Ascending aorta (tissue), 2 donors: ENCODE data around the gene CYS1. TPM values are rescaled to one million over a fixed set of nuclear protein-coding genes. Genes with fewer than 3 reads are reported as not detected.

Source experiments
- DNase-seq, 2 donors: peaks; one replicate each; pipeline ENCODE4 v3.0.0-alpha.2; 2019; ENCODE audit warnings: low spot score in 2 of 2
- H3K27ac ChIP-seq, 2 donors: fragments of 200-600 bp; sonication (generic); one replicate each; pipeline ENCODE4 v1.5.1; 2016 to 2017; ENCODE audit warnings: mild to moderate bottlenecking in 1 of 2
- H3K27me3 ChIP-seq: fragments of 200-600 bp; sonication (generic); one replicate; pipeline ENCODE4 v1.5.1; 2017
- H3K36me3 ChIP-seq, 2 donors: fragments of 200-600 bp; sonication (generic); one replicate each; pipeline ENCODE4 v1.5.1; 2016
- H3K4me1 ChIP-seq, 2 donors: fragments of 200-600 bp; sonication (generic); one replicate each; pipeline ENCODE4 v1.5.1; 2016 to 2017; ENCODE audit warnings: mild to moderate bottlenecking in 1 of 2
- H3K4me3 ChIP-seq, 2 donors: fragments of 200-600 bp; sonication (generic); one replicate each; pipeline ENCODE4 v1.5.1; 2016 to 2017; ENCODE audit warnings: mild to moderate bottlenecking in 1 of 2
- H3K9me3 ChIP-seq, 2 donors: fragments of 200-600 bp; sonication (generic); one replicate each; pipeline ENCODE4 v1.5.1; 2016
- intact Hi-C: fragments of 100-400 bp; cut with DNase I; formaldehyde crosslinking; loops from one replicate; pipeline ENCODE4 v1.15.1; 2023
- total RNA-seq: library from RNA; depleted of rRNA; stranded (reverse); fragments of >200 nt; gene quantifications from one replicate; pipeline ENCODE4 v1.1.0, GENCODE V29; 2016
- TF ChIP-seq, protein P1 (sequence below), 3 experiments: fragments of 200-600 bp in 2 of 3; fragments of 450-650 bp in 1 of 3; sonication (generic) in 2 of 3; IDR thresholded peaks; one replicate each; pipeline ENCODE4 v1.5.1; 2016 to 2019; ENCODE audit warnings: antibody characterized with exemption in 3 of 3, mild to moderate bottlenecking in 1 of 3, moderate library complexity in 1 of 3

Gene CYS1
- total RNA-seq, 1 donor from 2014 or later = 13.8 TPM

DNA sequence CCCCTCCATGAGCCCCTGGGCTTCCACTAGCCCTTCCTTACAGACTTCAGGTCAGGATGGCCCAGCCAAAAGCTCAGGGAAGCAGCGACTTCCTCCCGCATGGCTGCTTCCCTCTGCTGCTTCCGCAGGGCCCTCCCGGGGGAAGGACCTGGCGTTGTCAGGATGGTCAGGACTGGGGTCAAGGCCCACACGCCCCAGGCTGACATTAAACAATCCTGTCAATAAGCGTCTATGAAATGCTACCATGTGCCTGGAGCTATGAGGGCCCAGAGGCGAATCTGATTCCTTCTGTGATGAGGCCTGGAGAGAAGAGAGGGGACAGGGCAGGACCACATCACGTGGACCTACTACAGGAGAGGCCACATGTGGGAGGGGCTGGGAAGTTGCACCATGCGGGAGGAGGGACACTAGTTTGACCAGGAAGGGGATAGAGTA is 17.3 kb downstream of the CYS1 start:
- TF ChIP-seq, protein P1, sequence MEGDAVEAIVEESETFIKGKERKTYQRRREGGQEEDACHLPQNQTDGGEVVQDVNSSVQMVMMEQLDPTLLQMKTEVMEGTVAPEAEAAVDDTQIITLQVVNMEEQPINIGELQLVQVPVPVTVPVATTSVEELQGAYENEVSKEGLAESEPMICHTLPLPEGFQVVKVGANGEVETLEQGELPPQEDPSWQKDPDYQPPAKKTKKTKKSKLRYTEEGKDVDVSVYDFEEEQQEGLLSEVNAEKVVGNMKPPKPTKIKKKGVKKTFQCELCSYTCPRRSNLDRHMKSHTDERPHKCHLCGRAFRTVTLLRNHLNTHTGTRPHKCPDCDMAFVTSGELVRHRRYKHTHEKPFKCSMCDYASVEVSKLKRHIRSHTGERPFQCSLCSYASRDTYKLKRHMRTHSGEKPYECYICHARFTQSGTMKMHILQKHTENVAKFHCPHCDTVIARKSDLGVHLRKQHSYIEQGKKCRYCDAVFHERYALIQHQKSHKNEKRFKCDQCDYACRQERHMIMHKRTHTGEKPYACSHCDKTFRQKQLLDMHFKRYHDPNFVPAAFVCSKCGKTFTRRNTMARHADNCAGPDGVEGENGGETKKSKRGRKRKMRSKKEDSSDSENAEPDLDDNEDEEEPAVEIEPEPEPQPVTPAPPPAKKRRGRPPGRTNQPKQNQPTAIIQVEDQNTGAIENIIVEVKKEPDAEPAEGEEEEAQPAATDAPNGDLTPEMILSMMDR (IDR thresholded peaks at IDR 0.05) = no peak
- H3K4me3 ChIP-seq = no peak overlapping the region
- no peaks in the 10 kb centered on the region for H3K27me3 ChIP-seq
- no peaks in the 10 kb centered on the region for H3K4me1 ChIP-seq
- no peak overlapping the region for H3K27ac ChIP-seq
- H3K36me3 ChIP-seq = peaks cover 0 to 15% of the 10 kb centered on the region in 2 donors
- intact Hi-C loops = no loop called here
- no peak for DNase-seq
- H3K9me3 ChIP-seq = no peaks in the 10 kb centered on the region

DNA sequence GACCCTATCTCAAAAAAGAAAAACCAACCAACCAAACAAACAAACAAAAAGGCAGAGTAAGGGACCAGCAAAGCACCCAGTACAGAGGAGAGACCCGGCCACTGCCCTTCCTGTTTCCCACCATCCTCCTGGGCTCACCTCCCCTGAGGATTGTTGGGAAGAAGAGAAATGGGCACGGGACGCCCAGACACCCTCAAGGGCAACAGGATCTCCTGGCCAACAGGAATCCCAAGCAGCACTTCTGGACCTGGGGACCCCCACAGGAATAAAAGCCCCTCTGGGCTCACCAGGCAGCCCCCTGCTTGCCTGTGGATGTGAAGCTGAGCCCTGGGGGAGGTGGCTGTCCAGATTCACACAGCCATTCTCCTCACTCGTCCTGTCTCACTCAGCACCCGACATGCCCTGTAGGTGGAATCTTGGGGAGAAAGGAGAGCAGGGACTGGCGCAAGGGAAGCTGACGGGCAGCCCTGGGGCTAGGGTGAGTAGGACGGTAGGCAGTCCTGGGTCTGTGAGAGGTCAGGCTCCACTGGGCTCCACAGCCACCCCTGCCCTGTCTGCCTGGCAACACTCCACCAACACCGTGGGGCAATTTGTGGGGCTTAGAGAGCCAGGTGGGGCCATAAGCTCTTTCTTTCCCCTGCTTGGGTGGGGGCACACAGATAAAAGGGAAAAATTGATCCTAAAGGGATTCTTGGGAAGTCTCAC is 18.8 kb downstream of the CYS1 start:
- Histone ChIP-seq H3K27me3 (no peaks in the 10 kb centered on the region), H3K4me1 (no peaks in the 10 kb centered on the region), H3K4me3 (no peak overlapping the region), H3K36me3 (peaks cover 0 to 13% of the 10 kb centered on the region in 2 donors), H3K9me3 (no peaks in the 10 kb centered on the region), H3K27ac (no peak overlapping the region)
- TF ChIP-seq, protein P1 (IDR thresholded peaks at IDR 0.05) = no peak
- DNase-seq = no peak
- intact Hi-C loops = no loop called here

DNA sequence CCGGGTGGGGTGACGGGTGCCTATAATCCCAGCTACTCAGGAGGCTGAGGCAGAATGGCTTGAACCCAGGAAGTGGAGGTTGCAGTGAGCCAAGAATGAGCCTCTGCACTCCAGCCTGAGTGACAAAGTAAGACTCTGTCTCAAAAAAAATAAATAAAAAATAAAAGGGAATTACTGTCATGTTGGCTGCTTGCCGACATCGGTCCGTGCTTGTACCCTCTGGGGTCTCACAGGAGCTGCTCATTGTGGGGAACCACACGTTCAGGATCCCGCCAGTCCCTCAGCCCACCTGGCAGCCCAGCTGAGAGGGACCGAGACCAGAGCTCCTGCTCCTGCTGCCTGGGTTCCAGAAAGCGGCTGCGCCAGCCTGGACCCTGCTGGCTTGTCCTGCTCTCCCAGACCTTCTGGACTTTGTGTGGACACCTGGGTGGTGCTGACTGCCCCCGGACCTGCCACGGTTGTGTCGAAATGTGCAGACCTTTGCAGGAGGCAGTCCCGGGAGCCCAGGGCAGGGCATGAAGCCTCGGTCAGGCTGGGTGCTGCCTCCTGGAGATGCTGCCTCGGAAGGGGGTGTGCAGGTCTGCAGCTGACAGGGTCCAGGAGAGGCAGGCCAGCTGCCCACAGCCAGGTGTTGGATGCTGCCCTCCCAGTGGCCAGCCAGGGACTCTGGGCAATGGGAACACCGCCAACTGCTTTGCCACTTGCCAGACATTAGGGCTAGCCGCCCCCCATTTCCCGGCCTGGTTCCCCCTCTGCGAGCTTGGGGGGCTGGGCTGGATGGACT is 20.5 kb downstream of the CYS1 start:
- no peak overlapping the region for H3K27ac ChIP-seq

DNA sequence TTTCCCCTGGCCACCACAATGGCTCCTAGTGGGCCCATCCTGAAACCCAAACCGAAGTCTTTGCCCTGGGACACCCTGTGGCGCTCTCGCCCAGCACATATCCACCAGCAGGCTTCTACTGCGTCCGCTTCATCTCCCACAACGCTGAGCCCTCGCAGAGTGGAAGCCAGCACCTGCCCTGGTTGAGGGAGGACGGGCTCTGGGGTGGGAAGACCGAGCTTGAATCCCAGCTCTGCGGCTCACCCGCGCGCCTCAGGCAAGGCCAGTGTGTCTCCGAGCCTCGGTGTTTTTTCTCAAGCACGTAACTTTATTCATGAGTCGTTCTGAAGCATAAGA is 21.2 kb downstream of the CYS1 start:
- intact Hi-C loops = no loop called here
- H3K4me1 ChIP-seq = no peaks in the 10 kb centered on the region
- no peak overlapping the region for H3K27ac ChIP-seq
- no peaks in the 10 kb centered on the region for H3K27me3 ChIP-seq
- H3K9me3 ChIP-seq = no peaks in the 10 kb centered on the region
- H3K36me3 ChIP-seq = peaks cover 0 to 21% of the 10 kb centered on the region in 2 donors
- no peak for DNase-seq
- H3K4me3 ChIP-seq = no peak overlapping the region
- TF ChIP-seq, protein P1 (IDR thresholded peaks at IDR 0.05) = no peak

More for the DNA sequence above, 20.5 kb downstream of the CYS1 start:
- no peaks in the 10 kb centered on the region for H3K9me3 ChIP-seq
- intact Hi-C loops = no loop called here
- H3K36me3 ChIP-seq = peaks cover 0 to 20% of the 10 kb centered on the region in 2 donors
- H3K4me3 ChIP-seq = no peak overlapping the region
- TF ChIP-seq, protein P1 (IDR thresholded peaks at IDR 0.05) = no peak
- DNase-seq = no peak
- no peaks in the 10 kb centered on the region for H3K27me3 ChIP-seq
- H3K4me1 ChIP-seq = no peaks in the 10 kb centered on the region

DNA sequence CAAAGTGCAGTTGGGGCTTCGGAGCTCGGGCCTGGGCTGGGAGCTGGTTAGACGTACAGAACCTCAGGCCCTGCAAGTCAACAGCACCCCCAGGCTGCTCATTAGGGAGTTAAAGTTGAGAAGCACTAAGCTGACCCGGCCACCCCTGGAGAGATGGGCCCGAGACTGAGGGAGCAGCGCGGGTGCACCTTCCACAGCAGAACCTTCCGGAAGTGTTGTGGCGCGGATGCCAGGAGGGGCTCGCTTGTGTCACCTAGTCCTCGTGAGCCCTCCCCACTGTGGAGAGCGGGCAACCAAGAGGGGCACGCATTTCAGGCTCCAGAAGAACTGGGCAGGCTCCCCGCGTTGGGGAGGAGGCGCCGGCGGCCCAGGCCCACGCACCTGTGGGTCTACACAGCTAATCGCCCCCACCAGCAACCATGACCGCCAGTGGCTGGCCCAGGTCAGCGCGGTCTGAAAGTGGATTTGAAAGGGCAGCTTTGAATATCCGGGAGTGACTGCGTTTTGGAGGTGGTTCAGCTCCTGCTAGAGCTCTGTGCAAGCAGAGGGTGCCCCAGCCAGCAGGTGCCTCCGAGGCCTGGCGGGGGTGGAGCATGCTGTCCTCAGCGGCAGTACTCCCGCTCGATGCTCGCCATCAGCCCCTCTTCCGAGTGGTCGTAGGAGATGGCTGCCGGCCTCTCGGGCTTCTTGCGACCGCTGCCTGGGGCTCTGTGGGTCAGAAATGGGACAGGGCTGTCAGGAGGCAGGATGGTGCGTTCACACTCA is 21.8 kb downstream of the CYS1 start:
- no peaks in the 10 kb centered on the region for H3K4me1 ChIP-seq
- H3K4me3 ChIP-seq = no peak overlapping the region
- intact Hi-C loops = no loop called here
- no peak for DNase-seq
- H3K27ac ChIP-seq = peak overlapping the region in 1 of 2 donors; percentile 4
- H3K36me3 ChIP-seq = peaks cover 3 to 23% of the 10 kb centered on the region in 2 donors
- H3K27me3 ChIP-seq = no peaks in the 10 kb centered on the region
- TF ChIP-seq, protein P1 (IDR thresholded peaks at IDR 0.05) = no peak
- H3K9me3 ChIP-seq = no peaks in the 10 kb centered on the region
